CD1c-positive myeloid dendritic cell (primary cell): Measurements from ENCODE around the gene TMEM138.
"Not testable (repeated sequence)": the region's sequence is repeated elsewhere in the genome, so short reads cannot be mapped to it uniquely, and the experiment has no call there.

Source experiments
- DNase-seq: peaks from one replicate; pipeline ENCODE4 v3.0.0-alpha.2; 2016; ENCODE audit errors: extremely low spot score

Gene TMEM138

DNA sequence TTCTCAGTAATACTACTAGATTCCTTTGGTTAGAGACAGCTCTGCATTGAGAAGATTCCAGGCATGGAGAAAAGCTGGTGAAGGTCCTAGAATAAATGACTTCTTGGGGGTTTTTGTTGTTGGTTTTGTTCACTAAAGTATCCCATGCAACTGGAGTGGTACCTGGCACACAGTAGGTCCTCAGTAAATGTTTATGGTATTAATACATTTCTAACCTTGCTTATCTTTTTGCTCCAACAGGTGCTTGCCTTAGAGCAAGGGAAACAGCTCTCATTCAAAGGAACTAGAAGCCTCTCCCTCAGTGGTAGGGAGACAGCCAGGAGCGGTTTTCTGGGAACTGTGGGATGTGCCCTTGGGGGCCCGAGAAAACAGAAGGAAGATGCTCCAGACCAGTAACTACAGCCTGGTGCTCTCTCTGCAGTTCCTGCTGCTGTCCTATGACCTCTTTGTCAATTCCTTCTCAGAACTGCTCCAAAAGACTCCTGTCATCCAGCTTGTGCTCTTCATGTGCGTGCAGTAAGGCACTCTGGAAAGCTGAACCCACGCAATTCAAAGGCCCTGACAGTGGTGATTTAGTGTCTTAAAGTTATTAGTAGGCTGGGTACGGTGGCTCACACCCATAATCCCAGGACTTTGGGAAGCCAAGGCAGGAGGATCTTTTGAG is 2.0 kb downstream of the TMEM138 start:
- DNase-seq: no peak

DNA sequence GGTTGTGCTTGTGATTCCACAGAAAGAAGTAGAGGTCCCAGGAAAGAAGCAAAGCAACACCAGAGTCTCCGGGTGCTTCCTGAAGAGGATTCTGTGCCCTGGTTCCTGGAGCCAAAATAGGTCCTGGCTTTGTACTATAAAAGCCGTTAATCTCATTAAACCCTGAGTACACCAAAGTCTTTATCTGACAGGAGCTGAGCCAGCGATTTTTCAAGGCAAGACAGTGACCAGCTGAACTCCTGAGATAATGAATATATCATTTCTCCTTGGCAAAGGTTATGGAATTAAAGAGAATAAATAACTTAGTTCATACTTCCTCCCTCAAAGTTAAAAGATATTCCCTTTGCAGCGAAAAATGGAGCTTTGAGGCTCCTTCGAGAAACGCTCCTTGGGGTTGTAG is 5.2 kb downstream of the TMEM138 start:
- no peak for DNase-seq

DNA sequence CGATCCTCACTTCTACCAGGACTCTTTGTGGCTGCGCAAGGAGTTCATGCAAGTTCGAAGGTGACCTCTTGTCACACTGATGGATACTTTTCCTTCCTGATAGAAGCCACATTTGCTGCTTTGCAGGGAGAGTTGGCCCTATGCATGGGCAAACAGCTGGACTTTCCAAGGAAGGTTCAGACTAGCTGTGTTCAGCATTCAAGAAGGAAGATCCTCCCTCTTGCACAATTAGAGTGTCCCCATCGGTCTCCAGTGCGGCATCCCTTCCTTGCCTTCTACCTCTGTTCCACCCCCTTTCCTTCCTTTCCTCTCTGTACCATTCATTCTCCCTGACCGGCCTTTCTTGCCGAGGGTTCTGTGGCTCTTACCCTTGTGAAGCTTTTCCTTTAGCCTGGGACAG is 6.5 kb downstream of the TMEM138 start:
- DNase-seq: no peak

DNA sequence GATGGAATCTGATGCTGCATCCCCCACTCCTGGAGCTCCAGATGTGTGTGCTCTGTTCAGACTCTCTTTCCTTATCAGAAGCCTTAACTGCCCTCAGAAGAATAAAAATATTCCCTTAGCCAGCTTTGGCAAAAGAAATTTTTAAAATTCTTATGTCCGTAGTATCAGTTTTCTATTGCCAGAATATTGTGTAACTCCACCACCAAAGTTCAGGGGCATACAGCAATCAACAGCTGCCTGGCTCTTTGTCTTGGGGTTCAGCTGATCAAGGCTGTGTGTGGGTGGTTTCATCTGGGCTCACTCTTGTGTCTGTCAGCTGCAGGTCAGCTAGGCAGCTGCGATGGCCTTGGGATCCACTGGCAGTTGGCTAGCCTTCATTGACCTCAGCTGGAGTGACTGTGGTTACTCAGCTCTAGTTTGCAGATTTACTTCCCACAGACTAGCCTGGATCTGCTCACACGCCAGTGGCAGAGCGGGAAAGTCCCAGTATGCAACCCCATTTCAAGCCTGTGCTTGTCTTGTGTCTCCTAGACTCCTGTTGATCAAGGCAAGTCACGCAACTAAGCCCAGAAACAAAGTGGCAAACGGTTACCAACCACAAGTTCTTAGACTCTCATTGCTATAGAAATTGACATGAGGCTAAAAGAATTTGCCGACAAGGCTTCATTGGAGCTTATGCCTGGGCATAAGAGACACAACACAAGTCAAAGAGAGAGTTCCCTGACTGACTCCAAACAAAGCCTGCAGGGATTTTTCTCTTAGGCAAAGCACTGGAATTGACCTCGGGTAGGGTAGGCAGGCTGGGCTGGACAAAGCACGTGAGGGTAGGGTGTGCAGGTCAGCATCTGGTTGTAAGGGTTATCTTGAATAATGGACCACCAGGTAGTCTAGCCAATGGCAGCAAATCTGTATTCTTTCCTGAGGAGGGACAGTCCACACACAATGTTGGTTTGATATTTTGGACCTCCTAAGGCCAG is 7.5 kb downstream of the TMEM138 start:
- peak; percentile 71 for DNase-seq

DNA sequence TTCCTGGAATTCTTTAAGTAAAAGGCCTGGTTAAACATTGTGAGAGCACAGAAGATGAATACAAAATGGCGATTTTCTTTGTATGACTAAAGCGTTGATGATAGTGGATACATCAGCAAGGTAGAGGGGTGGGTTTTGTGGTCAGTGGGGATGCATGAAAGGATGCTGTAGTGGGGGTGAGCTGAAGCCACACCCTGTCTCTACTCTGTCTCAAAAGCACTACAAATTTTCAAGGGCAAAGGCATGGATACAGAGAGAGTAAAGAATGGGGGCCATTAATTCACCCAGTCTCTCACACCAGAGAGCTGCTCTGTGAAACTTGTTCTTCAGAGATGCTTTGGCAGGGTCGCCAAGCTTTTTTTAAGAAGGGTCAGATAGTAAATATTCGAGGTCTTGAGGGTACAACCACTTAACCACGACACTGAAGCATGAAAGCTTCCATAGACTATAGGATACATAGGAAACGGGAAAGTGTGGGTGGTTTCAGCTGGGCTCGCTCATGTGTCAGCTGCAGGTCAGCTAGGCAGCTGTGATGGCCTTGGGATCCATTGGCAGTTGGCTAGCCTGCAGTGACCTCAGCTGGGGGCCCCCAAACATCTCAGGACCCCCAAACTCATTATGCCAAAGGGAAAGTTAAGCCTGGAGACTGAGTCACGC is 8.3 kb downstream of the TMEM138 start:
- DNase-seq: peak; percentile 42

DNA sequence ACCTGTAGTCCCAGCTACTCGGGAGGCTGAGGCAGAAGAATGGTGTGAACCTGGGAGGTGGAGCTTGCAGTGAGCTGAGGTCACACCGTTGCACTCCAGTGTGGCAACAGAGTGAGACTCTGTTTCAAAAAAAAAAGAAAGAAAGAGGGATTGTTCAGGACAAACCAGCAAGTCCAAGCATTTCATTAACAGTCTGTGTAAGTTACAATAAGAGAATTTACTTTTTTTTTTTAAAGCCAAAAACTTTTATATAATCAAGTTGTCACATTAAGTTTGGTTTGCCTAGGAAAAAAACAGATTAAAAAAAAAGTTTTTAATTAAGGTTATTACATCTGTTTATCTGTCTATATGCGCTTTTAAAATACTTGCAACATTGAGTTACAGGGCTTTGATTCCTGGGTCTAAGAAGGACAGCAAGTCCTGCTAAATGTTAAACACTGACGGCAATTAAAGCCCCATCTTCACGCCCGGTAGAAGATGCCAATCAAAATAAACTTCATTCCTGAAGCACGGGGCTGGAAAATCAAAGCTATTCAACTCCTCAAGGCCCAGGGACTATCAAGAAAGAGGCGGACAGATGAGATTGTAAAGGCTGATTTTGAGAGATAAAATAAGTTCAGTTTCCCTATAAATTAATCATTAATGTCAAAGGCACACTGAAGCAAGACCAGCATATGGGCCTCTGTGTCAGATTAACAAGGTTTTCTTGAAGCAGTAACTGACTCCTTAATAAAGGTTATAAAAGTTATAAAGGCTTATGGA is 10.7 kb downstream of the TMEM138 start:
- DNase-seq: no peak

DNA sequence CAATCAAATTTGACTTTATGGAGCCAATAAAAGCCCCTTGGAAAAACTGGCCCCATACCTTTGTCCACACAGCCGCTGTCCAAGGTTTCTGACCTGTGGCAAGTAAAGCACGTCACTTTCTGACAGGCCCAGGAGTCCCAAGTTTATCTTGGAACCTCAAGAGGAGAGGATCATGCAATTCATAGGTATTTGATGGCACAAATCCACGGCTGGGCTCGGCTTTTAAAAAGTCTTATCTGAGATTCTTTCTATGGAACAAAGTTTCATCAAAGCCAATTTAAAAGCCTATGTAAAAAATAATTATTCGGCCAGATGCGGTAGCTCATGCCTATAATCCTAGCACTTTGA is 13.6 kb downstream of the TMEM138 start:
- DNase-seq: no peak

DNA sequence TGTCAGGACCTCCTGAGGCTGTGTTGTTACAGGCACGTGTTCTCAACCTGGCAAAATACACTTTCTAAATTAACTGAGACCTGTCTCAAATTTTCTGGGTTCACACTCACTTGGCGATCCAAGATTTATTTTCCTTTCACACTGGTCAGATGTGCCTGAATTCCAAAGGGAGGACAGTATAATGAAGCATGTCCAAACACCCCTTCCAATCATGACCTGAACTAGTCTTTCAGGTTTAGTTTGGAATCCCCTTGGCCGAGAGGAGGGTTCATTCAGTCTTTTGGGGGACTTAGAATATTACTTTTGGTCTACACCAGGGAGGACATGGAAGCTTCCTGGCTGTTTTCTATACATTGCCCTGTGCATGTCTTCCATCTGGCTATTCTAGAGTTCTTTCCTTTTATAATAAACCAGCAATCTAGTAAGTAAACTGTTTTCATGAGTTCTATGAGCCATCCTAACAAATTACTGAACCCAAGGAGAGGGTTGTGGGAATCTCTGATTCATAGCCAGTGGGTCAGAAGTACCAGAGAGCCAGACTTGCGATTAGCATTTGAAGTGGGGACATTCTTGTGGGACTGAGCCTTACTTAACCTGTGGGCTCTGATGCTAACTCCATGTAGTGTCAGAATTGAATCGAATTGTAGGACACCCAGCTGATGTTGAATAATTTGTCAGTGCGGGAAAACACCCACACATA is 15.4 kb downstream of the TMEM138 start:
- no peak for DNase-seq

DNA sequence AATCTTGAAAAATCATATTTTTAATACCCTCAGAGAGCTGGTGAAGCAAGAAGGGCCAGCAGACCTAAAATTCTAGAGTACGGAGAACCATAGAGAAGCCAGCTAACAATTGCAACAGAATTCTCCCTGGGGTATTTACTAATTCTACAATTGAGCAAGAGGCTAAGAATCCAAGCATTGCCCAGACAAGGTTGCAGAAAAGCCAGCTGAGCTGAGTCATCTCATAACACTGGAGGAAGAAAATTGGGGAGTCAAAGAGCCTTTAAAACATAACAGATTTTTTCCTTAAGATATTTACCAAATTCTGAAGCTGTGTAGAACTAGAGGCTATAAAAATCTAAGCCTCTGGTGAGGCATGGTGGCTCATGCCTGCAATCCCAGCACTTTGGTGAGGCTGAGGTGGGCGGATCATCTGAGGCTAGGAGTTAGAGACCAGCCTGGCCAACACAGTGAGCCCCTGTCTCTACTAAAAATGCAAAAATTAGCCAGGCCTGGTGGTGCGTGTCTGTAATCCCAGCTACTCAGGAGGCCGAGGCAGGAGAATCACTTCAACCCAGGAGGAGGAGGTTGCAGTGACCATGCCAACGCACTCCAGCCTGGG is 16.6 kb downstream of the TMEM138 start:
- peak; percentile 84 for DNase-seq

DNA sequence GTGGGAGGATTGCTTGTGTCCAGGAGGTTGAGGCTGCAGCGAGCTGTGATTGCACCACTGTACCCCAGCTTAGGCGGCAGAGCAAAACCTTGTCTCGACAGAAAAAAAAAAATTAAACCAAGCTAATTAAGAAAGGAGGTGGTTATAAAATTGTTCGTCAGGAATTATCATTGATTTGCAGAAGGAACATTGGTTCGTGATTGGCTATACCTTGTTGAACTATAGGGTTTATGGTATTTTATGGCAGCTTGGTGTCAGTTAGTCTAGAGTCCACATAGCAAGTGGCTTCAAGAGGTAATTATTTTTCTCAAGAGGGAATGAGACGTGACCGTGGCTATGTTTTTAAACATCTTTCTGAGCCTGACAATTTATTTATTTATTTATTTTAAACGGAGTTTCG is 18.7 kb downstream of the TMEM138 start:
- no peak for DNase-seq

DNA sequence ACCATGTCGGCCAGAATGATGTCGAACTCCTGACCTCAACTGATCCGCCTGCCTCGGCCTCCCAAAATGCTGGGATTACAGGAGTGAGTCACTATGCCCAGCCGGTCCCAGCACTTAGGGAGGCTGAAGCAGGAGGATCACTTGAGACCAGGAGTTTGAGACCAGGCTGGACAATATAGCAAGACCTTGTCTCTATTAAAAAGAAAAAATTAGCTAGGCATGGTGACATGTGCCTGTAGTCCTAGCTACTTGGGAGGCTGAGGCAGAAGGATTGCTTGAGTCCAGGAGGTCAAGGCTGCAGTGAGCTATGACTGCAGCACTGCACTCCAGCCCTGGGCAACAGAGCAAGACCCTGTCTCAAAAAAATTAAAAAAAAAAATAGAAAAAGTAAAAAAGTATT is 21.7 kb downstream of the TMEM138 start:
- not testable (repeated sequence) for DNase-seq

DNA sequence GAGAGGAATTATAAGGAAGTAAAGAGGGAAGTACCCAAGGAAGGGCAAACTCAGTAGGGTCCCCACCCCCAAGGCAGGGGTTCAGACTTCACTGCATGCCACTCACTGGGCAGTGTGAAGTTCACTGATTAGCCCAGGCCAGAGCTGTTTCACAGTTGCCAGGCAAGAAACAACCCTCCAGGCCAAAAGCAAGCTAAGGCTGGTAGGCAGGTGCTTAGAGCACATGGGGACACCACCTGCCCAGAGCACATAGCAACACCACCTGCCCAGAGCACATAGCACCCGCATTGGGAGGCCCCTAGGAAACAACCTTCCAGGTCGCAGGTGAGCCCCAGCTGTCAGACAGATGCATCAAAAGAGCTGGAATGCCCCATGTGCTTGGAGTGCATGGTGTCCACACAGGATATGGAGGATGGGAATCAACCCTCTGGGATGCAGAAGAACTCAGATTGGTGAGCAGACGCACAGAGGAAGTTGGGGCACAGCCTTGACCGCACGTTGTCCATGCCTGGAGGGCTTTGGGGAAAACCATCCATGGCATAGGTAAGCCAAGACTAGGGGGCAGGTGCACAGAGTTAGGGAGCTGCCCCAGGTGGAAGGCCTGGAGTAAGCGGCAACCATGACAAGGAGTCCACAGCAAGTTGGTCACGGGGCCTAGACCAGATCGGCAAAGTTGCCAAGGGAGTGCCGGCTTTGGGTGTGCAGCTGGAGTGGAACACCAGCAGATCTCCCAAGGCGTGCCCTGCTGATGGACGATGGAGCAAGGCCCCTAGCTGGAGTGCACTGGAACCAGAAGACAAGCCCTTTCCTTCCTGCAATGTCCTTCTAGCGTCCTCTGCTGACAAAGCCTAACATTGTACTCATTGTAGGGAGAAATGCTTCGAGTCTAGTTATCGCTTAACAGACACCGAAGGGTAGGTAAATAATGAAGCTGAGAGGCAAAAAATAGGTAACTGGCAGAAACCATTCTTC is 22.4 kb downstream of the TMEM138 start:
- DNase-seq: no peak

DNA sequence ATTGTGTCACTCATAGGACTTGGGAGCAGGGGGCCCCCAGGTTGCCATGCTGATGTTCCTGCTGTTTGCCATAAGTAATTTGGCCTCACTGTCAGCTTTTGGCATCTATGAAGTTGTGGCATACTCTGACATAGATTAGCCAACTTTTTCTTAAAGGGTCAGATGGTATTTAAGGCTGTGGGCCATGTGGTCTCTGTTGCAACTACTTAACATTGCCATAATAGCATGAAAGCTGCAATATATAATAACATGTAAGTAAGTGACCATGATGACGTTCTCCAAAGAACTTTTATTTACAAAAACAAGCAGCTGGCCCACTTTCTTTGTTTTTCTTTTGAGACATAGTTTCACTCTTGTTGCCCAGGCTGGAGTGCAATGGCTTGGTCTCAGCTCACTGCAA is 28.0 kb downstream of the TMEM138 start:
- DNase-seq: no peak

DNA sequence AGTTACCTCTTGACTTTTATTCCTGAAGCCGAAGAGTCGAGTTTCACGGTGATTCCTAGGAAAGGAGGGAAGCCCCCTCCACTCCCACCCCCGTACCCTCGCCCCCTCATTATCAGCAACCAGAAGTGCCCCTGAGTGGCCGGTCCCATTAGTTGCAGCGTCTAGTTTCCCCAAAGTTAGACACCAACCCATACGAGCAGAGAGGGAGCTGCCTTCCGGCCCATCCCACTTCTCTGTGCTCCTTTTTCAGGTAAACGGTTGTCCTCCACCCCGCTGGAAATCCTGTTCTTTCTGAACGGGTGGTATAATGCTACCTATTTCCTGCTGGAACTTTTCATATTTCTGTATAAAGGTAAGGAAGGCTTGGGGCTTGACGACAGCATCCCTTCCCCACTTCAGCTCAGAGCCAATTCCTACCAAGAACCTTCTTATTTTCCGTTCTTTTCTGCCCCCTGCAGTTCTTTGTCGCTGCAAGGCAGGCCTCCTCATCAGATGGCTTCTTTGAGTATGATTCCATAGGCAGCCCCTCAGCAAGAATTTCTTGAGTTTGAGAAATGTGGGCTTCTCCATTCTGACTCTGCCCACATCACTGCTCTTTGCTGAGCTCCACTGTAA is 30.9 kb downstream of the TMEM138 start:
- DNase-seq: peak; percentile 21

DNA sequence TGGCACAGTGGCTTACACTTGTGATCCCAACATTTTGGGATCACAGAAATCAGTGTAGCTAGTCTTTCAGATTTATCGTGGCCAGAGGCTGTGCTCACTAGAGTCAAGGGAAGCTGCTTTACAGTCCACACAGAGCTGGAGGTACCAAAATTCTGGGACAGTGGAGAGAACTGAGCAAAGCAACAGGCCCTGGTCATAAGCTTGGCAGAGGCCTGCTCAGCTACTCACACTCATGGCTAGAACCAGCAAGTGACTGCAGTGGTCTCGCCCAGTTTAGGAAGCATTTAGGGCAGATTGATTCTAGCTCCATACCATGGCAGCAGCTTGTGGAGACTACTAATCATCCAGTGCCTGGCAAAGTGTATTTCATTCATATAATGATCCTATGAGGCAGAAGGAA is 39.0 kb downstream of the TMEM138 start:
- DNase-seq: no peak

DNA sequence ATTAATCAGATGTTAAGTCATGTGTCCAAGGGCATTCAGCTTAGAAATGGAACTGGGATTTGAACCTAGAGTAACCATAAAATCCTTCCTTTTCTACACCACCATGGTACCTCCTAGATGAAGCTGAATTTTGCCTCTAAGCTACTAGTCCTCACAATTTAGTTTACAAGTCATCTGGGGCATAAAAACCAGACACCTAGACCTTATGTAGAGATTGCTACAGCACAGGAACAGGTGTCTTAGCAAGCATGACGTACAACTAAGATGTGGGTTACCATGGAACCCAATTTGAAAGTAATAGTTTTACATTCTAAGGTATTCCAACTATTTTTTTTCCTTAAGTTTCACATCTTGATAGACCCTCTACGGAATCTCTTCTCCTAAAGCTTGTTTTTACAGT is 39.4 kb downstream of the TMEM138 start:
- no peak for DNase-seq

DNA sequence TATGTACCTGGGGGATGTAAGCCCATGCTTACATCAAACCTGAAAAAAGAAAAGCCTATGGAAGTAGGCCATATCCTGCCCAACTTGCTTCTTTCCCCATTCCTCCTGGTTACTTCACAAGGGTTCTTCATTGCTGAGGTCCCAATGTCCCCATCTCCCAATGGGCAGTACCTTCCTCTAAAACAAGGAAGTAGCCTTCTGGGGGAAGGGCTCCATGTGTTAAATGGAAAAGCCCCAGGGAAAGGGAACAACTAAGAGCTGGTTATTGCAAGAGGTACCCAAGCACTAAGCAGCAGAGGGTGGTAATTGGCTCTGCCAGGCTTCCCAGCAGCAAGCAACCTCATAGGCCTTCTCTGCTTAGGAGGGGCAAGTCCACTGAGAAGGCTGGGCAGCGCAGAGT is 41.5 kb downstream of the TMEM138 start:
- DNase-seq: peak; percentile 24

DNA sequence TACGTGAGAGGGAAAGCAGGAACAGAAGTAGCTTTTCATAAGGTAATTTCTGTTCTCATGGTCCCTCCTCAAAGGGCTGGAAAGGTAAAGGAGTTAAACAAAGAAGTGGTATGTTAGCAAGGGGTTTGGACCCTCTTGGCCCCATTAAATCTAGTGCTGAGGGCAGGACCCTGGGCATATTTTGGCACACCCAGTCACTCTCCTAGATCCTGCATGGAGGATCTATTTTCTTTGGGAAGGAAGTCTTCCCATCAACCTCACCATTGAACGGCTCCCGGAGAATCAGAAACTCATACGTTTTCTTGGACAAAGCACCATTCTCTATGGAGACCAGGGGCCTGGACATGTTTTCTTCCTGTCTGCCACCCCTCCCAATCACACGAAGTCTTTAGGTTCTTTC is 41.9 kb downstream of the TMEM138 start:
- DNase-seq: no peak

DNA sequence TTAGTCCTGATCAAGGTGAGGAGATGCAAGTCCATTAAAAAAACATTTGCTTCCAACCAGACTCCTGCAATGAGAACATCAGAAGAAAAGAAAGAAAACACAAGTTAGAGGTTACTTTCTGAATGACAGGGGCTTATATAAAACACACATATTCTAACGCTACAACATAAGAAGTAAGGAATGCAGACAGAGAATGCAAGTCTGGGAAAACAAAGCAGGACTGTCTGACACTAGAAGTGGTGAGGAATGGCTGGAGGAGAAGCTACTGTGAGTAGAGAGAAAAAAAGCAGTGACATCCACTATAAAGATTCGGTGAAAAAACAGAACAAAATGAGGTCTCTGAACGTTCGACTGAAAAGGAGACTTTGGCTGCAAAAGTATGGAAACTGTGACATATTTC is 42.5 kb downstream of the TMEM138 start:
- no peak for DNase-seq
